Thyroid gland (tissue), 4 donors: Measurements from ENCODE around the gene SIKE1. TPM values are rescaled to one million over a fixed set of nuclear protein-coding genes. Genes with fewer than 3 reads are reported as not detected.
"Not testable (repeated sequence)": the region's sequence is repeated elsewhere in the genome, so short reads cannot be mapped to it uniquely, and the experiment has no call there.

Source experiments
- DNase-seq, 2 donors: peaks; one replicate each; pipeline ENCODE4 v3.0.0-alpha.2; 2019
- H3K27ac ChIP-seq, 3 donors: fragments of 200-600 bp; sonication (generic); 1 replicate in 2 of 3; 2 replicates in 1 of 3; pipeline ENCODE4 v1.5.1; 2016 to 2019; ENCODE audit warnings: mild to moderate bottlenecking in 1 of 3, moderate library complexity in 1 of 3
- H3K27me3 ChIP-seq: fragments of 200-600 bp; sonication (generic); one replicate; pipeline ENCODE4 v1.5.1; 2019
- H3K36me3 ChIP-seq, 2 donors: fragments of 200-600 bp; sonication (generic); one replicate each; pipeline ENCODE4 v1.5.1; 2016 to 2019
- H3K4me1 ChIP-seq, 2 donors: fragments of 200-600 bp; sonication (generic); one replicate each; pipeline ENCODE4 v1.5.1; 2017 to 2019
- H3K4me3 ChIP-seq, 3 donors: fragments of 200-600 bp; sonication (generic); replicated peaks in 1 of 3; 1 replicate in 2 of 3; 2 replicates in 1 of 3; pipeline ENCODE4 v1.5.1; 2016; ENCODE audit warnings: mild to moderate bottlenecking in 1 of 3
- H3K9me3 ChIP-seq: fragments of 200-600 bp; sonication (generic); one replicate; pipeline ENCODE4 v1.5.1; 2017
- CTCF ChIP-seq, 6 experiments: fragments of 200-600 bp in 3 of 6; fragments of 450-650 bp in 3 of 6; sonication (generic) in 3 of 6; IDR thresholded peaks; one replicate each; pipeline ENCODE4 v1.5.1; 2016 to 2019; ENCODE audit warnings: antibody characterized with exemption in 6 of 6, mild to moderate bottlenecking in 2 of 6, inconsistent platforms in 1 of 6, moderate library complexity in 1 of 6
- POLR2A ChIP-seq, 2 donors: fragments of 450-650 bp; IDR thresholded peaks; one replicate each; pipeline ENCODE4 v1.6.1; 2017; ENCODE audit warnings: antibody characterized with exemption in 2 of 2, mild to moderate bottlenecking in 2 of 2, moderate library complexity in 1 of 2
- WGBS, 2 donors: methylation state at CpG; one replicate each; pipeline ENCODE4 v1.1.5; 2017; 5-methylcytosine and 5-hydroxymethylcytosine counted together
- intact Hi-C: fragments of 100-400 bp; cut with DNase I; formaldehyde crosslinking; loops from one replicate; pipeline ENCODE4 v1.15.1; 2023
- total RNA-seq, 4 donors: library from RNA; depleted of rRNA; stranded (reverse); fragments of >200 nt; gene quantifications; one replicate each; pipeline ENCODE4 v1.2.3, GENCODE V29; 2016

Gene SIKE1
- total RNA-seq, 4 donors from 2014 or later: 24.2 to 41.8 (median 37.4) TPM

GRCh38 chr1:114819869-114820268 lies 39.4 kb upstream of the SIKE1 start:
- H3K4me3 ChIP-seq: no peak overlapping the region
- H3K36me3 ChIP-seq: no peaks in the 10 kb centered on the region
- H3K27ac ChIP-seq: no peak overlapping the region
- no peaks in the 10 kb centered on the region for H3K27me3 ChIP-seq
- intact Hi-C loops: no loop called here
- no peak for DNase-seq
- no peaks in the 10 kb centered on the region for H3K4me1 ChIP-seq
- H3K9me3 ChIP-seq: no peaks in the 10 kb centered on the region
- no peak for TF ChIP-seq POLR2A (IDR thresholded peaks at IDR 0.05)
- no peak for TF ChIP-seq CTCF (IDR thresholded peaks at IDR 0.05)
- WGBS, 2 donors: 72% methylated on average over 3 of the region's 3 CpGs

DNA sequence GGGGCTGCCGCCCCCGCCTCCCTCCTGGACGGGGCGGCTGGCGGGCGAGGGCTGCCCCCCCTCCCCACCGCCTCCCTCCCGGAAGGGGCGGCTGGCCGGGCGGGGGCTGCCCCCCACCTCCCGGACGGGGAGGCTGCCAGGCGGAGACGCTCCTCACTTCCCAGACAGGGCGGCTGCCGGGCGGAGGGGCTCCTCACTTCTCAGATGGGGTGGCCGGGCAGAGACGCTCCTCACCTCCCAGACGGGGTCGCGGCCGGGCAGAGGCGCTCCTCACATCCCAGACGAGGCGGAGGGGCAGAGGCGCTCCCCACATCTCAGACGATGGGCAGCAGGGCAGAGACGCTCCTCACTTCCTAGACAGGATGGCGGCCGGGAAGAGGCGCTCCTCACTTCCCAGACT lies 24.0 kb upstream of the SIKE1 start:
- DNase-seq, H3K27ac ChIP-seq, H3K4me3 ChIP-seq, H3K27me3 ChIP-seq, H3K9me3 ChIP-seq, H3K4me1 ChIP-seq, intact Hi-C loops, H3K36me3 ChIP-seq: not testable (repeated sequence)
- 97 to 98% methylated on average over 8 to 13 of the region's 33 CpGs for WGBS, 2 donors

GRCh38 chr1:114803001-114803400 lies 22.5 kb upstream of the SIKE1 start:
- H3K27me3 ChIP-seq: no peaks in the 10 kb centered on the region
- intact Hi-C loops: no loop called here
- no peaks in the 10 kb centered on the region for H3K36me3 ChIP-seq

DNA sequence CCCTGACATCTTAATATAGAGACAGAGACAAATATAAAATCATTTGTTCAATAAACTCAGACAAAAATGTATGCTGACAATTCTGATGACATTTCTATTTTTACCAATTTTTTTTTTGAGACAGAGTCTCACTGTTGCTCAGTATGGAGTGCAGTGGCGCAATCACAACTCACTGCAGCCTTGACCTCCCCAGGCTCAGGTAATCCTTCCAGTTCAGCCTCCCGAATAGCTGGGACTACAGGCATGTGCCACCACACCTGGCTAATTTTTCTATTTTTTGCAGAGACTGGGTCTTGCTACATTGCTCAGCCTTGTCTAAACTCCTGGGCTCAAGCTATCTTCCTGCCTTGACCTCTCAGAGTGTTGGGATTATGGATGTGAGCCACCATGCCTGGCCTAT lies 13.6 kb upstream of the SIKE1 start:
- no peaks in the 10 kb centered on the region for H3K4me1 ChIP-seq
- H3K4me3 ChIP-seq: no peak overlapping the region
- TF ChIP-seq CTCF (IDR thresholded peaks at IDR 0.05) (no peak), POLR2A (IDR thresholded peaks at IDR 0.05) (no peak)
- H3K9me3 ChIP-seq: no peaks in the 10 kb centered on the region
- DNase-seq: no peak
- H3K27ac ChIP-seq: no peak overlapping the region
- no peaks in the 10 kb centered on the region for H3K36me3 ChIP-seq
- intact Hi-C loops: no loop called here
- H3K27me3 ChIP-seq: no peaks in the 10 kb centered on the region
- 84 to 97% methylated on average over 2 of the region's 2 CpGs for WGBS, 2 donors

More at GRCh38 chr1:114803001-114803400, 22.5 kb upstream of the SIKE1 start:
- no peak for TF ChIP-seq CTCF (IDR thresholded peaks at IDR 0.05)
- TF ChIP-seq POLR2A (IDR thresholded peaks at IDR 0.05): no peak
- Histone ChIP-seq H3K27ac (no peak overlapping the region), H3K9me3 (no peaks in the 10 kb centered on the region), H3K4me1 (no peaks in the 10 kb centered on the region), H3K4me3 (no peak overlapping the region)
- DNase-seq: no peak
- 74 to 76% methylated on average over 3 of the region's 3 CpGs for WGBS, 2 donors

GRCh38 chr1:114790581-114790980 lies 10.1 kb upstream of the SIKE1 start:
- 94% methylated on average over 7 of the region's 25 CpGs; no CpG with 5 or more reads in 1 of the 2 donors for WGBS, 2 donors
- H3K36me3 ChIP-seq, intact Hi-C loops, DNase-seq, H3K27me3 ChIP-seq, H3K9me3 ChIP-seq, H3K27ac ChIP-seq, H3K4me1 ChIP-seq, H3K4me3 ChIP-seq: not testable (repeated sequence)

DNA sequence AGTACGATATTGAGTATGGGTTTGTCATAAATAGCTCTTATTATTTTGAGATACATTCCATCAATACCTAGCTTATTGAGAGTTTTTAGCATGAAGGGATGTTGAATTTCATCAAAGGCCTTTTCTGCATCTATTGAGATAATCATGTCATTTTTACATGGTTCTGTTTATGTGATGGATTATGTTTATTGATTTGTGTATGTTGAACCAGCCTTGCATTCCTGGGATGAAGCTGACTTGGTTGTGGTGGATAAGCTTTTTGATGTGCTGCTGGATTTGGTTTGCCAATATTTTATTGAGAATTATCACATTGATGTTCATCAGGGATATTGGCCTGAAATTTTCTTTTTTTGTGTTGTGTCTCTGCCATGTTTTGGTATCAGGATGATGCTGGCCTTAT lies 6.0 kb upstream of the SIKE1 start:
- H3K27me3 ChIP-seq, H3K27ac ChIP-seq, H3K4me3 ChIP-seq, H3K36me3 ChIP-seq, H3K9me3 ChIP-seq, H3K4me1 ChIP-seq, DNase-seq: not testable (repeated sequence)
- WGBS, 2 donors: 88 to 94% methylated on average over 1 of the region's 1 CpG
- intact Hi-C loops: loop anchor here (10.0 kb wide), 1 partner anchor 442 kb away; no protein-coding TSS in a partner anchor

DNA sequence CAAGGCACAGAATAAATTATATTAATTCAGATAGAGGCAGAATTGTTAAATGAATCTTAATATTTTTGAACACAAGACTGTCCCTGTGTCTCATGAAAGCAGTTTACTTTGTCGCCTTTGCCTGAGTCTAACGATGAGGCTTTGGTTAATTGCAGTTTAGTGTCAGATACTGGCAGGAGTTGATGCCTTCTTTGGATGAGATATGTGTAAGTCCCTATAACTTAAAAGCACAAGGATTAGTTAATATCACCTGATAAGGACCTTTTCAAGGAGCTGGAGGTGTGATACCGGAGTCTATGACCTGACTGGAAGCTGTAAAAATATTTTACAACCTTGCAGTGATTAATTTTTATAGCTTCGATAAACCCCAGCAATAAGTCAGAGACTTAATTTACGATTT lies 2.0 kb upstream of the SIKE1 start:
- WGBS, 2 donors: 83 to 85% methylated on average over 5 of the region's 5 CpGs
- H3K9me3 ChIP-seq: no peaks in the 10 kb centered on the region

More for the DNA sequence above, 2.0 kb upstream of the SIKE1 start:
- intact Hi-C loops: loop anchor here (10.0 kb wide), 1 partner anchor 438 kb away; no protein-coding TSS in a partner anchor
- no peaks in the 10 kb centered on the region for H3K27me3 ChIP-seq
- H3K36me3 ChIP-seq: peaks cover 0 to 4% of the 10 kb centered on the region in 2 donors
- H3K4me3 ChIP-seq: no peak overlapping the region
- no peak overlapping the region for H3K27ac ChIP-seq
- TF ChIP-seq POLR2A (IDR thresholded peaks at IDR 0.05): no peak
- TF ChIP-seq CTCF (IDR thresholded peaks at IDR 0.05): no peak
- peaks cover 0 to 8% of the 10 kb centered on the region in 2 donors for H3K4me1 ChIP-seq
- no peak for DNase-seq
